Liver (tissue), 9 donors: ENCODE measurements around the gene FGF12. TPM values are rescaled to one million over a fixed set of nuclear protein-coding genes. Genes with fewer than 3 reads are reported as not detected.

ENCODE experiments used
- DNase-seq: peaks from one replicate; pipeline ENCODE4 v3.0.0-alpha.2; 2017; ENCODE audit warnings: low spot score
- H3K27ac ChIP-seq, 2 donors: one replicate each; pipeline ENCODE4 v1.7.0; 2013; ENCODE audit warnings: inconsistent platforms in 2 of 2, low read length in 2 of 2, control low read depth in 1 of 2, low read depth in 1 of 2, mild to moderate bottlenecking in 1 of 2
- H3K27me3 ChIP-seq, 4 donors: one replicate each; pipeline versions ENCODE4 v1.6.1 to v1.7.0; 2013; ENCODE audit warnings: low read length in 3 of 4, inconsistent platforms in 1 of 4, mild to moderate bottlenecking in 1 of 4, moderate library complexity in 1 of 4; ENCODE audit not compliant: control insufficient read depth in 4 of 4, insufficient read depth in 4 of 4
- H3K36me3 ChIP-seq, 4 donors: one replicate each; pipeline versions ENCODE4 v1.6.1 to v1.7.0; 2013; ENCODE audit warnings: low read length in 3 of 4, mild to moderate bottlenecking in 3 of 4, low read depth in 1 of 4, moderate library complexity in 1 of 4; ENCODE audit not compliant: control insufficient read depth in 4 of 4, insufficient read depth in 3 of 4
- H3K4me1 ChIP-seq, 4 donors: one replicate each; pipeline versions ENCODE4 v1.6.1 to v1.7.0; 2013; ENCODE audit warnings: low read length in 3 of 4, mild to moderate bottlenecking in 3 of 4, moderate library complexity in 1 of 4; ENCODE audit not compliant: control insufficient read depth in 4 of 4, insufficient read depth in 4 of 4
- H3K4me3 ChIP-seq, 3 donors: one replicate each; pipeline versions ENCODE4 v1.6.1 to v1.7.0; 2013; ENCODE audit warnings: low read length in 3 of 3, control low read depth in 1 of 3, low read depth in 1 of 3, mild to moderate bottlenecking in 1 of 3
- H3K9ac ChIP-seq, 2 donors: one replicate each; pipeline ENCODE4 v1.7.0; 2013; ENCODE audit warnings: low read length in 2 of 2, mild to moderate bottlenecking in 2 of 2, moderate library complexity in 2 of 2, control low read depth in 1 of 2, low read depth in 1 of 2
- H3K9me3 ChIP-seq, 4 donors: one replicate each; pipeline versions ENCODE4 v1.6.1 to v1.7.0; 2013; ENCODE audit warnings: low read length in 3 of 4; ENCODE audit not compliant: control insufficient read depth in 4 of 4
- EGR1 ChIP-seq, 2 donors: IDR thresholded peaks; 2 replicates each; pipeline ENCODE4 v1.6.1; 2016 to 2018; ENCODE audit warnings: antibody characterized with exemption in 2 of 2, low read depth in 2 of 2
- FOXA1 ChIP-seq: IDR thresholded peaks from 2 replicates; pipeline ENCODE4 v1.6.1; 2016; ENCODE audit warnings: antibody characterized with exemption
- FOXA2 ChIP-seq: IDR thresholded peaks from 2 replicates; pipeline ENCODE4 v1.6.1; 2016; ENCODE audit warnings: antibody characterized with exemption
- GABPA ChIP-seq, 2 donors: IDR thresholded peaks in 1 of 2; conservative IDR thresholded peaks in 1 of 2; 2 replicates each; pipeline ENCODE4 v1.6.1; 2016; ENCODE audit warnings: antibody characterized with exemption in 2 of 2, mild to moderate bottlenecking in 1 of 2, moderate library complexity in 1 of 2
- HNF4A ChIP-seq, 2 donors: conservative IDR thresholded peaks; 2 replicates each; pipeline ENCODE4 v1.6.1; 2016; ENCODE audit warnings: antibody characterized with exemption in 2 of 2, mild to moderate bottlenecking in 2 of 2
- HNF4G ChIP-seq: IDR thresholded peaks from 2 replicates; pipeline ENCODE4 v1.6.1; 2016; ENCODE audit warnings: antibody characterized with exemption
- JUND ChIP-seq, 2 donors: IDR thresholded peaks; 2 replicates each; pipeline ENCODE4 v1.6.1; 2016; ENCODE audit warnings: antibody characterized with exemption in 2 of 2
- NR2F2 ChIP-seq: IDR thresholded peaks from 2 replicates; pipeline ENCODE4 v1.6.1; 2016; ENCODE audit warnings: antibody characterized with exemption
- RAD21 ChIP-seq, 2 donors: IDR thresholded peaks; 2 replicates each; pipeline ENCODE4 v1.6.1; 2016; ENCODE audit warnings: antibody characterized with exemption in 2 of 2, mild to moderate bottlenecking in 2 of 2
- SP1 ChIP-seq: IDR thresholded peaks from 2 replicates; pipeline ENCODE4 v1.6.1; 2018; ENCODE audit warnings: antibody characterized with exemption, mild to moderate bottlenecking
- TAF1 ChIP-seq: conservative IDR thresholded peaks from 2 replicates; pipeline ENCODE4 v1.6.1; 2016; ENCODE audit warnings: antibody characterized with exemption, mild to moderate bottlenecking
- WGBS: extraction: QIAGEN DNeasy Blood & Tissue Kit; methylation state at CpG from one replicate; pipeline ENCODE4 v1.1.7; 2013; 5-methylcytosine and 5-hydroxymethylcytosine counted together
- polyA plus RNA-seq, 2 donors: library from polyadenylated mRNA; stranded (reverse) in 1 of 2; unstranded in 1 of 2; fragments of 200-250 nt in 1 of 2; fragments of >200 nt in 1 of 2; fragmentation: Nextera tagmentation in 1 of 2; extraction: Ambion mirVana in 1 of 2; gene quantifications; one replicate each; pipeline versions ENCODE4 v1.2.1 to v1.2.3, GENCODE V29; 2013 to 2015
- total RNA-seq, 2 donors: library from RNA; depleted of rRNA; stranded (reverse); fragments of >200 nt; gene quantifications; one replicate each; pipeline ENCODE4 v1.2.3, GENCODE V29; 2014
- TF ChIP-seq, protein P1 (sequence below): IDR thresholded peaks from 2 replicates; pipeline ENCODE4 v1.6.1; 2016; ENCODE audit warnings: antibody characterized with exemption
- TF ChIP-seq, protein P2 (sequence below): IDR thresholded peaks from 2 replicates; pipeline ENCODE4 v1.6.1; 2016; ENCODE audit warnings: antibody characterized with exemption, mild to moderate bottlenecking
- TF ChIP-seq, protein P3 (sequence below): fragments of 150-350 bp; IDR thresholded peaks from 2 replicates; pipeline ENCODE4 v1.5.1; 2017; ENCODE audit warnings: improper control_type of control experiment, low read depth, low read length; ENCODE audit not compliant: missing input control
- donor health status: healthy.
- donor health status: healthy.
- donor health status: healthy.
- donor health status: healthy.
- donor health status: healthy.

FGF12 gene
- total and polyA plus RNA-seq, 4 donors = 0.11 to 0.59 (median 0.19) TPM

DNA sequence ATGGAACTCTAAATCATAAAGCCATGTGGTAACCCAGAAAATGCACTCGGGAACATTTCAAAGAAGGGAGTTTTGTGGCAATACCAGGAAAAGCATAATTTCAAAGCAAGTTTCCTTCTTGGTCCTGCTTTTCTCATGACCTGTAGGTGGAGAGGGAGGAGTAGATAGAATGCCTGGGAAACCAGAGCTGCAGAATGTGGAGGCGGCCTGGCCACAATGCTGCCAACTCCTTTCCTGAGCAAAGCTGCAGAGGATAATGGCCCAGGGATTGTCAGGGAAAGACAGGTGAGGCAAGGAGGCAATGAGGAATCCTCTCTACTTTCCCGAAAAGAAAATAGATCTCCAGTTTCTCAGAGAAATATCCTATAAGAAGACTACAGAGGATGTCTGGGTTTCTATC is 330.3 kb downstream of the FGF12 start:
- 94% methylated on average over 3 of the region's 3 CpGs for WGBS
- Histone ChIP-seq H3K4me1 (no peaks in the 10 kb centered on the region), H3K4me3 (no peak overlapping the region), H3K36me3 (no peaks in the 10 kb centered on the region), H3K9ac (no peak overlapping the region), H3K9me3 (no peaks in the 10 kb centered on the region), H3K27ac (no peak overlapping the region), H3K27me3 (no peaks in the 10 kb centered on the region)
- TF ChIP-seq, protein P1, sequence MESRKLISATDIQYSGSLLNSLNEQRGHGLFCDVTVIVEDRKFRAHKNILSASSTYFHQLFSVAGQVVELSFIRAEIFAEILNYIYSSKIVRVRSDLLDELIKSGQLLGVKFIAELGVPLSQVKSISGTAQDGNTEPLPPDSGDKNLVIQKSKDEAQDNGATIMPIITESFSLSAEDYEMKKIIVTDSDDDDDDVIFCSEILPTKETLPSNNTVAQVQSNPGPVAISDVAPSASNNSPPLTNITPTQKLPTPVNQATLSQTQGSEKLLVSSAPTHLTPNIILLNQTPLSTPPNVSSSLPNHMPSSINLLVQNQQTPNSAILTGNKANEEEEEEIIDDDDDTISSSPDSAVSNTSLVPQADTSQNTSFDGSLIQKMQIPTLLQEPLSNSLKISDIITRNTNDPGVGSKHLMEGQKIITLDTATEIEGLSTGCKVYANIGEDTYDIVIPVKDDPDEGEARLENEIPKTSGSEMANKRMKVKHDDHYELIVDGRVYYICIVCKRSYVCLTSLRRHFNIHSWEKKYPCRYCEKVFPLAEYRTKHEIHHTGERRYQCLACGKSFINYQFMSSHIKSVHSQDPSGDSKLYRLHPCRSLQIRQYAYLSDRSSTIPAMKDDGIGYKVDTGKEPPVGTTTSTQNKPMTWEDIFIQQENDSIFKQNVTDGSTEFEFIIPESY = no peak
- TF ChIP-seq JUND (IDR thresholded peaks at IDR 0.05) (no peak), SP1 (no peak), RAD21 (IDR thresholded peaks at IDR 0.05) (no peak), TAF1 (no peak), HNF4A (conservative IDR thresholded peaks at IDR 0.05) (no peak), EGR1 (IDR thresholded peaks at IDR 0.05; ENCODE audit: low read depth in 2 of 2) (no peak), GABPA (IDR thresholded peaks at IDR 0.05 in 1 of 2, conservative IDR thresholded peaks at IDR 0.05 in 1 of 2) (no peak)
- no peak for DNase-seq

DNA sequence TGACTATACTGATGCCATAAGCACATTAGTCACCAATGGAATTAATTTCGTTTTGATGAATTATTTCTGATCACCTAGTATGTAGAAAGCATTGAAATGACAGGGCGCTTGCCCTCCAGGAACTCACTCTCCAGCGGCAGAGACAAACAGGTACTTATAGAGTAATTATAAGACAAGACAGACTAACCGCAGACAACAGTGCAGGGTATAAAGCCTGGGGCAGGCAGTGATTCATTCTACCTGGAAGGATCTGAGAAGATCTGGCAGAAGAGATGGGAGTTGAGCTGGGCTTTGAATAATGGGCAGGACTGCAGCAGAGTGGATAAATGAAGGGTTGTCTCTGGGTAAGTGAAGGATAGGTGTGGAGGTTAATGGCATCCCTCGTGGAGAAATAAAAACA is 331.8 kb downstream of the FGF12 start:
- no peaks in the 10 kb centered on the region for H3K4me1 ChIP-seq
- H3K27ac ChIP-seq = no peak overlapping the region
- H3K9ac ChIP-seq = no peak overlapping the region
- no peak overlapping the region for H3K4me3 ChIP-seq
- H3K27me3 ChIP-seq = no peaks in the 10 kb centered on the region
- DNase-seq = no peak
- H3K9me3 ChIP-seq = no peaks in the 10 kb centered on the region
- WGBS = 79% methylated on average over 5 of the region's 5 CpGs
- H3K36me3 ChIP-seq = no peaks in the 10 kb centered on the region
- no peak for TF ChIP-seq FOXA2
- no peak for TF ChIP-seq SP1
- no peak for TF ChIP-seq GABPA (IDR thresholded peaks at IDR 0.05 in 1 of 2, conservative IDR thresholded peaks at IDR 0.05 in 1 of 2)
- TF ChIP-seq HNF4A (conservative IDR thresholded peaks at IDR 0.05) = no peak
- TF ChIP-seq, protein P2, sequence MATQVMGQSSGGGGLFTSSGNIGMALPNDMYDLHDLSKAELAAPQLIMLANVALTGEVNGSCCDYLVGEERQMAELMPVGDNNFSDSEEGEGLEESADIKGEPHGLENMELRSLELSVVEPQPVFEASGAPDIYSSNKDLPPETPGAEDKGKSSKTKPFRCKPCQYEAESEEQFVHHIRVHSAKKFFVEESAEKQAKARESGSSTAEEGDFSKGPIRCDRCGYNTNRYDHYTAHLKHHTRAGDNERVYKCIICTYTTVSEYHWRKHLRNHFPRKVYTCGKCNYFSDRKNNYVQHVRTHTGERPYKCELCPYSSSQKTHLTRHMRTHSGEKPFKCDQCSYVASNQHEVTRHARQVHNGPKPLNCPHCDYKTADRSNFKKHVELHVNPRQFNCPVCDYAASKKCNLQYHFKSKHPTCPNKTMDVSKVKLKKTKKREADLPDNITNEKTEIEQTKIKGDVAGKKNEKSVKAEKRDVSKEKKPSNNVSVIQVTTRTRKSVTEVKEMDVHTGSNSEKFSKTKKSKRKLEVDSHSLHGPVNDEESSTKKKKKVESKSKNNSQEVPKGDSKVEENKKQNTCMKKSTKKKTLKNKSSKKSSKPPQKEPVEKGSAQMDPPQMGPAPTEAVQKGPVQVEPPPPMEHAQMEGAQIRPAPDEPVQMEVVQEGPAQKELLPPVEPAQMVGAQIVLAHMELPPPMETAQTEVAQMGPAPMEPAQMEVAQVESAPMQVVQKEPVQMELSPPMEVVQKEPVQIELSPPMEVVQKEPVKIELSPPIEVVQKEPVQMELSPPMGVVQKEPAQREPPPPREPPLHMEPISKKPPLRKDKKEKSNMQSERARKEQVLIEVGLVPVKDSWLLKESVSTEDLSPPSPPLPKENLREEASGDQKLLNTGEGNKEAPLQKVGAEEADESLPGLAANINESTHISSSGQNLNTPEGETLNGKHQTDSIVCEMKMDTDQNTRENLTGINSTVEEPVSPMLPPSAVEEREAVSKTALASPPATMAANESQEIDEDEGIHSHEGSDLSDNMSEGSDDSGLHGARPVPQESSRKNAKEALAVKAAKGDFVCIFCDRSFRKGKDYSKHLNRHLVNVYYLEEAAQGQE = no peak
- TF ChIP-seq, protein P3, sequence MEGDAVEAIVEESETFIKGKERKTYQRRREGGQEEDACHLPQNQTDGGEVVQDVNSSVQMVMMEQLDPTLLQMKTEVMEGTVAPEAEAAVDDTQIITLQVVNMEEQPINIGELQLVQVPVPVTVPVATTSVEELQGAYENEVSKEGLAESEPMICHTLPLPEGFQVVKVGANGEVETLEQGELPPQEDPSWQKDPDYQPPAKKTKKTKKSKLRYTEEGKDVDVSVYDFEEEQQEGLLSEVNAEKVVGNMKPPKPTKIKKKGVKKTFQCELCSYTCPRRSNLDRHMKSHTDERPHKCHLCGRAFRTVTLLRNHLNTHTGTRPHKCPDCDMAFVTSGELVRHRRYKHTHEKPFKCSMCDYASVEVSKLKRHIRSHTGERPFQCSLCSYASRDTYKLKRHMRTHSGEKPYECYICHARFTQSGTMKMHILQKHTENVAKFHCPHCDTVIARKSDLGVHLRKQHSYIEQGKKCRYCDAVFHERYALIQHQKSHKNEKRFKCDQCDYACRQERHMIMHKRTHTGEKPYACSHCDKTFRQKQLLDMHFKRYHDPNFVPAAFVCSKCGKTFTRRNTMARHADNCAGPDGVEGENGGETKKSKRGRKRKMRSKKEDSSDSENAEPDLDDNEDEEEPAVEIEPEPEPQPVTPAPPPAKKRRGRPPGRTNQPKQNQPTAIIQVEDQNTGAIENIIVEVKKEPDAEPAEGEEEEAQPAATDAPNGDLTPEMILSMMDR = no peak
- TF ChIP-seq HNF4G = no peak
- TF ChIP-seq JUND (IDR thresholded peaks at IDR 0.05) = no peak
- TF ChIP-seq EGR1 (IDR thresholded peaks at IDR 0.05; ENCODE audit: low read depth in 2 of 2) = no peak
- no peak for TF ChIP-seq RAD21 (IDR thresholded peaks at IDR 0.05)
- TF ChIP-seq, protein P1 = no peak
- no peak for TF ChIP-seq TAF1
- TF ChIP-seq FOXA1 = no peak
- TF ChIP-seq NR2F2 = no peak
